HEK293T (cell line): Measurements from ENCODE around the gene COL6A3.

ENCODE experiments used
- ARNT ChIP-seq: fragments of 450-650 bp; IDR thresholded peaks from 2 replicates; pipeline ENCODE4 v1.6.1; 2017; ENCODE audit warnings: mild to moderate bottlenecking
- BHLHE40 ChIP-seq: fragments of 450-650 bp; IDR thresholded peaks from 2 replicates; pipeline ENCODE4 v1.6.1; 2016; ENCODE audit warnings: mild to moderate bottlenecking, moderate library complexity, borderline replicate concordance
- CTBP1 ChIP-seq: fragments of 450-650 bp; IDR thresholded peaks from 2 replicates; pipeline ENCODE4 v1.6.1; 2016; ENCODE audit warnings: borderline replicate concordance
- ELF4 ChIP-seq: fragments of 450-650 bp; IDR thresholded peaks from 2 replicates; pipeline ENCODE4 v1.6.1; 2017; ENCODE audit warnings: antibody characterized with exemption
- FOXA1 ChIP-seq: fragments of 450-650 bp; IDR thresholded peaks from 2 replicates; pipeline ENCODE4 v1.6.1; 2016; ENCODE audit warnings: mild to moderate bottlenecking
- FOXK2 ChIP-seq: fragments of 450-650 bp; IDR thresholded peaks from 2 replicates; pipeline ENCODE4 v1.6.1; 2016; ENCODE audit warnings: mild to moderate bottlenecking
- FOXM1 ChIP-seq: fragments of 450-650 bp; IDR thresholded peaks from 2 replicates; pipeline ENCODE4 v1.6.1; 2017; ENCODE audit warnings: mild to moderate bottlenecking, borderline replicate concordance
- HDGF ChIP-seq: fragments of 450-650 bp; IDR thresholded peaks from 2 replicates; pipeline ENCODE4 v1.6.1; 2017; ENCODE audit warnings: antibody characterized with exemption, borderline replicate concordance
- NFRKB ChIP-seq: fragments of 450-650 bp; IDR thresholded peaks from 2 replicates; pipeline ENCODE4 v1.6.1; 2016; ENCODE audit warnings: mild to moderate bottlenecking, moderate library complexity
- PKNOX1 ChIP-seq: fragments of 450-650 bp; IDR thresholded peaks from 2 replicates; pipeline ENCODE4 v1.6.1; 2016
- SP1 ChIP-seq: fragments of 450-650 bp; IDR thresholded peaks from 2 replicates; pipeline ENCODE4 v1.6.1; 2017
- SUZ12 ChIP-seq: fragments of 450-650 bp; IDR thresholded peaks from 2 replicates; pipeline ENCODE4 v1.6.1; 2016; ENCODE audit warnings: mild to moderate bottlenecking
- TARDBP ChIP-seq: fragments of 450-650 bp; IDR thresholded peaks from 2 replicates; pipeline ENCODE4 v1.6.1; 2016
- ZNF384 ChIP-seq: fragments of 450-650 bp; IDR thresholded peaks from 2 replicates; pipeline ENCODE4 v1.6.1; 2016

DNA sequence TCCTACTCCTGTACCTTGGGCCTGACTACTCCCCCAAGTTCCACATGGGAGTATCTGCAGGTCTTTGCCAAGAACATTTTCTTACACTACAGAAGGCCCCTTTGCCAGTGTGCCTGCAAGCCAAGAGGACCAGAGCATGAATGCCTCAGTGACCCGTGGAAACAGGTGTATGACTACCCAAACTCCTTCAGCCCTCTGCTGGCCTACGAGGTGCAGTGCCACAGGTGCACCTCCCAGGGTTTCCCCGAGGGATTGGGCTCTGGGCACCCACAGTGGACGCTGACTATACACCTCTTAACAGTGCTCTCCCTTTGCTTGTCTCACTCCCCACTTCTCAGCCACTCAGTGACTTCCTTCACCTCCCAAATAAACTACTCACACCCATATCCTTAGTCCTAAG, 91.4 kb downstream of the COL6A3 start:
- TF ChIP-seq ZNF384, result no peak
- no peak for TF ChIP-seq ELF4
- no peak for TF ChIP-seq NFRKB
- no peak for TF ChIP-seq FOXA1
- TF ChIP-seq FOXM1, result no peak
- TF ChIP-seq SP1, result no peak
- no peak for TF ChIP-seq SUZ12
- TF ChIP-seq CTBP1, result no peak
- no peak for TF ChIP-seq BHLHE40
- no peak for TF ChIP-seq TARDBP
- no peak for TF ChIP-seq HDGF
- no peak for TF ChIP-seq FOXK2
- TF ChIP-seq PKNOX1, result no peak
- no peak for TF ChIP-seq ARNT
